HL-60 (cell line): ENCODE results near the gene CNGA4.
A peak's percentile ranks its signal among the peaks of the same experiment; 100 is the strongest.

Experiments used
- DNase-seq, 2 experiments: peaks; one replicate each; pipeline ENCODE4 v3.0.0-alpha.2; 2010 to 2020; ENCODE audit warnings: low read depth in 1 of 2, low spot score in 1 of 2
- H3K27ac ChIP-seq: fragments of 250-450 bp; sonication (Bioruptor Pico); replicated peaks from 2 replicates; pipeline ENCODE4 v1.5.1; 2020; ENCODE audit warnings: mild to moderate bottlenecking, moderate library complexity
- H3K27me3 ChIP-seq: fragments of 250-450 bp; sonication (Bioruptor Pico); 2 replicates; pipeline ENCODE4 v1.5.1; 2021; ENCODE audit warnings: mild to moderate bottlenecking, moderate library complexity; ENCODE audit not compliant: insufficient read depth, poor library complexity, severe bottlenecking
- H3K4me3 ChIP-seq: replicated peaks from 2 replicates; pipeline ENCODE4 v1.5.1; 2011; ENCODE audit warnings: mild to moderate bottlenecking, control low read depth, low read length; ENCODE audit not compliant: insufficient read depth
- CTCF ChIP-seq: IDR thresholded peaks from one replicate; pipeline ENCODE4 v1.5.1; 2011; ENCODE audit warnings: low read length, control low read depth, inconsistent platforms; ENCODE audit not compliant: insufficient read depth
- GABPA ChIP-seq: IDR thresholded peaks from 2 replicates; pipeline ENCODE4 v1.6.1; 2012; ENCODE audit warnings: low read depth
- POLR2AphosphoS5 ChIP-seq: IDR thresholded peaks from 2 replicates; pipeline ENCODE4 v1.6.1; 2012; ENCODE audit warnings: low read depth
- REST ChIP-seq: IDR thresholded peaks from 2 replicates; pipeline ENCODE4 v1.6.1; 2012; ENCODE audit warnings: low read depth; ENCODE audit not compliant: insufficient replicate concordance
- SPI1 ChIP-seq: IDR thresholded peaks from 2 replicates; pipeline ENCODE4 v1.6.1; 2012; ENCODE audit warnings: low read depth, mild to moderate bottlenecking, borderline replicate concordance

CNGA4 gene

GRCh38 chr11:6202041-6202440, 36.8 kb upstream of the CNGA4 start:
- Histone ChIP-seq H3K27me3 (no peaks in the 10 kb centered on the region), H3K4me3 (no peak overlapping the region), H3K27ac (peak overlapping the region; percentile 92)
- DNase-seq: no peak
- no peak for TF ChIP-seq SPI1
- TF ChIP-seq POLR2AphosphoS5: no peak
- no peak for TF ChIP-seq CTCF
- TF ChIP-seq REST: no peak
- TF ChIP-seq GABPA: no peak

- no peak overlapping the region for H3K4me3 ChIP-seq
- H3K27me3 ChIP-seq: no peaks in the 10 kb centered on the region
- no peak for DNase-seq
- peak overlapping the region; percentile 92 for H3K27ac ChIP-seq
- TF ChIP-seq CTCF (no peak), REST (no peak), POLR2AphosphoS5 (no peak), GABPA (no peak), SPI1 (no peak)
These were observed 35.6 kb upstream of the CNGA4 start for GRCh38 chr11:6203327-6203726.

- H3K27ac ChIP-seq: peak overlapping the region; percentile 92
- H3K4me3 ChIP-seq: no peak overlapping the region
- TF ChIP-seq POLR2AphosphoS5 (no peak), GABPA (no peak), CTCF (no peak), REST (no peak), SPI1 (no peak)
- peak; percentile 87 to 94 for DNase-seq
- no peaks in the 10 kb centered on the region for H3K27me3 ChIP-seq
These were observed 34.2 kb upstream of the CNGA4 start for GRCh38 chr11:6204706-6205105.
